GM18951 (cell line): ENCODE results near the gene HTR1B.

ENCODE experiments used
- POLR2A ChIP-seq: IDR thresholded peaks from 4 replicates; pipeline ENCODE4 v1.6.1; 2011; ENCODE audit warnings: mild to moderate bottlenecking; ENCODE audit not compliant: insufficient read length, insufficient read depth; ENCODE audit errors: extremely low read depth
- in situ Hi-C: fragments of 300-500 bp; cut with MboI; formaldehyde crosslinking; loops from one replicate; pipeline ENCODE4 v1.12.0; 2022; ENCODE audit warnings: low sequenced_read_pairs, mixed read lengths, inconsistent platforms; ENCODE audit not compliant: unreplicated experiment

Gene HTR1B

DNA sequence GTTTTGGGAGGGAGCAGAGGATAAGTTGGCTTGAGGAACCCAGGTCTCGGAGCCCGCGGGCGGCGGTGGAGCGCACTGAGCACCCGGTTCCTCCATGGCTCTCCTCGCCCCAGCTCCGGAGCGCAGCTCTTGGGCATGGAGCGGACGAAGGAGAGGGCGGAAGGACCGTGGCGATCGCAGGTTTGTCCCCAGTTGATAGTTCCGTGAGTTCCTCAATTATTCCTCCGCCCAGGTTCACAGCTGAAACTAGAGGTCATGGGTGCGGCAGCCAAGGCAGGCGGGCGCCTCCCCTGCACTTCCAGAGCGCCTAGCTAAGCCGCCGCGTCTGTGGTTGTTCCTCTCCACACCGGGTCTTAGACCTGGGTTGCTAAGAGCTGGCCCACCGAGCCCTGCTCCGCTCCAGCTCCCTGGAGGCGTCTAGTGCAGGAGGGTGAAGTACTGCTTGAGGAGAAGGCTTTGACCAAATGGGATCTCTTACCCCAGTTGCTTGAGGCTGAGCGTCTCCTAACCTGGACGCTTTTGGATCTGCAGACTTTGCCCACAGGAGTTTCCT, at the start of gene HTR1B:
Gene HTR1B (minus strand): TSS at position 184 of the 553 bp plus-strand sequence. CDS start 88 bp downstream, at position 96.
- no peak for TF ChIP-seq POLR2A
- in situ Hi-C loops: loop anchor here (25.0 kb wide), 1 partner anchor 1526 kb away; no protein-coding TSS in a partner anchor

- TF ChIP-seq POLR2A: no peak
Measured at GRCh38 chr6:77512554-77512953, 49.3 kb upstream of the HTR1B start.

DNA sequence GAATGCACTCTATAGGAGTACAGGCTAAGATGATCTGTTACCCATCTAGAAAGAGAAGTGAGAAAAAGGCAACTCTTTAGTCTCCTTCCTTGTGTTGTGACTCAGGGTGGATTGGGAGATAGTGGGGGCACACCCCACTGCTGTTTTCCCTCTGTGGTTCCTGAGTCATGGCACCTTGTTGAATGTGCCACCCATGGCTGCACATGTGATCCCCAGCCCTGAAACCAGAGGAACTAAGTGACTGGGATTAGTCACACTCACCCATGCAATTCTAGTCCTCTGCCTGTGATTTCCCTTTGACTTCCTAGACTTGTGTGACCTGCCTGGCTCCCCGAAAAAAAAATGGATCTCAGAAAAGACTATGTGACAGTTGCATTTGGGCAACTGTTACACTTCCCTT, 48.6 kb upstream of the HTR1B start:
- no peak for TF ChIP-seq POLR2A
- in situ Hi-C loops: no loop called here

More at GRCh38 chr6:77512554-77512953, 49.3 kb upstream of the HTR1B start:
- in situ Hi-C loops: no loop called here

GRCh38 chr6:77502981-77503380, 39.7 kb upstream of the HTR1B start:
- in situ Hi-C loops: no loop called here
- TF ChIP-seq POLR2A: no peak

DNA sequence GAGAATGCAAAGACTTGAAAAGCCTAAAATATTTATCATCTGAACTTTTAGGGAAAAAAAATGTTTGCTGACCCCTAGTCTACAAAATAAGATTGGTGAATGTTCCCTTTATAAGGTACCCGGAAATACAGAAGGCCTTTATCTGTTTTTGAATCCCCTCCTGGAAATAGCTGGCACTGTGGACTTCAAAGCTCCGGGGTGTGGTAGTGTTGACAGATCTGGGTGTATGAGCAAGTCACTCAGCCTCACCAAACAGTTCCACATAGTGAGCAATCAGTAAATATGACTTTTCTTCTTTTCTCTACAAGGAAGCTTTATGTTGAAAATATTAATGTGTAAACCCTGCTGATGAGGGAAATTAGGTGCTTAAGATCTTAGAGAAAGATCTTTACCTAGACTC, 29.2 kb upstream of the HTR1B start:
- no peak for TF ChIP-seq POLR2A
- in situ Hi-C loops: no loop called here

GRCh38 chr6:77487808-77488425, 24.6 kb upstream of the HTR1B start:
- in situ Hi-C loops: no loop called here

DNA sequence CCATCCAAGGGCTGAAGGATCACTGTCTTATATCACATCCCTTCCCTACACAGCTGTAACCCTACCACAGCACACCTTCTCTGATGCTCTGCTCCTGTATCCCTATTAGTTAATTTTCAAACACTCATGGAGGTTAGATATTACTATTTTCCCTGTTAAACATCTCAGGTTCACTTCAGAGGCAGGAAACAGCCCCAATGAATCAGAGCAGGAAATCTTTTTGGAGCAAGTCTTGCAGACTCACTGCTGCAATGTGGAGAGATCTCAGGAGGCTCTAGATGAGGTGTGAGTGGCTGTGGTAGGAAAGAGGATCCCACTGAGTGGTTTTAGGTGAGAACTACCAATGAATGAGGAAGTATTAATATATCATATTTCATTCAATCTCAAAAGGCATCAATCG, 19.7 kb upstream of the HTR1B start:
- in situ Hi-C loops: no loop called here
- TF ChIP-seq POLR2A: no peak

More at GRCh38 chr6:77487808-77488425, 24.6 kb upstream of the HTR1B start:
- no peak for TF ChIP-seq POLR2A

- in situ Hi-C loops: loop anchor here (25.0 kb wide), 1 partner anchor 1538 kb away; no protein-coding TSS in a partner anchor
Measured at GRCh38 chr6:77474973-77475372, 11.7 kb upstream of the HTR1B start.

DNA sequence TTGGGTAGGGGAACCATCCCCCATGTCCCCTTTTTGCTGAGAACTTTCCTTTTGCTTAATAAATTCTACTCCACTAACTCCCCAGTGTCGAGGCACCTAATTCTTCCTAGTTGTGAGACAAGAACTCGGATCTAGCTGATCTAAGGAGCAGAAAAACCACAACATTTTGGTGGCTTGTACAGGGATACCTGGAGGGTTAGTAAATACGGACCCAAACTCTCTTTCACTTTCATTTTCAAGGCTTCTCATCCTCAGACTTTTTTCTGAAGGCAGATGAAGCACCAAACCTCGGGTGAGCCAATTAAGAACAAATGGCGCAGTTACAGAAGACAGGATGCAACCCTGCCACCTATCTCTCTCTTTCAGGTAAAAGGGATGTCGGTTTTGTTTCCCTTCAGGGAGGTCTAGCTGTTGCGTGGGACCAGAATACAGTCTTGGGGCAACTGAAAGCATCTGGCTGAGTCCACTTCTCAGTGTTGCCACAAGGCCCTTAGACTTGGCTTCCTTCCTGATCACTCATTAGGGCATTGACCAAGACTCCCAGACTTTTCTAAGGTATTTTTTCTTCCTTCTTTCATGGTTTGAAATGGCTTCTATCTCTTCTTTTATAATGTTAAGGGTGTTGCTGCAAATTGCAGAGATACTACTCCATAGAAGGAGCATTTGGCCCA, 11.1 kb upstream of the HTR1B start:
- in situ Hi-C loops: loop anchor here (25.0 kb wide), 1 partner anchor 1537 kb away; no protein-coding TSS in a partner anchor

More at GRCh38 chr6:77474973-77475372, 11.7 kb upstream of the HTR1B start:
- TF ChIP-seq POLR2A: no peak

DNA sequence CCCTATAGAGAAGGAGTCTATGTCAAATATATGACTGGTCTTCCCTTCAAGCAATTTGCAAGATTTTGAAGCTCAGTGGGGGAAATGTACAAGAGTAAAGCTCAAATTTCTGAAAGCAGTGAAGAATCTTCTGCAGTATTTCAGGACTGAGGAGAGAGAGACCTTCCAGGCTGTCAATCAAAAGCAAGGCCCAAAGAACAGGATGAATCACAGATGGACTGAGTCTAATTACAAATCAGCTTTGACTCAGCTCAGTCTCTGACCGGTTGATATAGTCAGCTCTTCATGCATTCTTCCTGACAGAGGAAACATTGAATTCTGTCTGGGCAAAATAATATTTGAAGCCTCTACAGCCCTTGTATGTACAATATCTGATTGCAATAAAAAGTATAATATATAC, 7.7 kb upstream of the HTR1B start:
- in situ Hi-C loops: loop anchor here (25.0 kb wide), 1 partner anchor 1534 kb away; no protein-coding TSS in a partner anchor
- no peak for TF ChIP-seq POLR2A

More for the DNA sequence above, 11.1 kb upstream of the HTR1B start:
- no peak for TF ChIP-seq POLR2A

GRCh38 chr6:77468939-77469338, 5.6 kb upstream of the HTR1B start:
- in situ Hi-C loops: loop anchor here (25.0 kb wide), 1 partner anchor 1532 kb away; no protein-coding TSS in a partner anchor
- no peak for TF ChIP-seq POLR2A

DNA sequence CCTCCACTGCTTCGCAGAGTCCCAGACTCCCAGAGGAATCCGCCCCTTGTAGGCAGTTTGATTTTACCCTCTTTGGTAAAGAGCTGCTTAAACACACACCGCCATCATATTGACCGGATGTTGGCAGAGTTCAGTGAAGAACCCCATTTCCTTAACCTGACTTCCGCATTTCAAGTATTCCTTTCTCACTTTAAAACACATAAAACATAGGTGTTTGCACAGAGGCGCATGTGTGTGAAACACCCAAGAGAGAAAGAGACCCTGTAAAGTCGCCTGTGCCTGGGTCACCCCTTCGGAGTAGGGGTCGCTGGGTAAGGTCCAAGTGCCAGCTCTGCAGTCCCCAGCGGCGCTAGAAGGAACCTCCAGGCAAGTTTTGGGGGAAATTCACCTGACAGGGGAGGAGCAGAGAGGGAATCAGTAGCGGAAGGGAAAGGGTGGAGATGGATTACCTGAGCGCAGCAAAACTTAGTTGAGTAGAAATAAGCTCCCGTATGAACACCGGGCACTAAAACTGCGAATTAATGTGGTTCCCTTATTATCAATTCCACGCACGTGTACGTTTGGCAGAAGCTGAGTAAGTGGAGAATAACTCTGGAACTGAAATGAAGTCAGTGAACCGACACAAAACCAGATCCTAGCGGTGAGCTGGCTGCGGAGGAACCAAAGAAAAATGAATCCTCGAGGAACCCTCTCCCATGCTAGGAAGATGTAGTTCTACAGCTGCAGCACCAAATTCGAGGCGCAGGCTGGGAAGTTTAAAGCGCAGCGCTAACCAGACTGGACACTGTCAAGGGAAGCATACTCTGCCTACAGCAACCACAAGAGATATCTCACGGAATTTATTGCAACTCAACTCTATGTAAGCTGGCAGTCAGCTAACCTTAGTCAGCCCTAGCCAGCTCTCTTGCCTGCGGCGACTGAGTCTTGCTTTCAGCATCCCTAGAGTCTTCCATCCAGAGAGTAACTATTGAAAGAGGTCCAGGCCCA, 3.5 kb upstream of the HTR1B start:
- no peak for TF ChIP-seq POLR2A
- in situ Hi-C loops: loop anchor here (25.0 kb wide), 1 partner anchor 1529 kb away; no protein-coding TSS in a partner anchor
